ENCODE results near the gene PTPRE.

The PTPRE gene

DNA sequence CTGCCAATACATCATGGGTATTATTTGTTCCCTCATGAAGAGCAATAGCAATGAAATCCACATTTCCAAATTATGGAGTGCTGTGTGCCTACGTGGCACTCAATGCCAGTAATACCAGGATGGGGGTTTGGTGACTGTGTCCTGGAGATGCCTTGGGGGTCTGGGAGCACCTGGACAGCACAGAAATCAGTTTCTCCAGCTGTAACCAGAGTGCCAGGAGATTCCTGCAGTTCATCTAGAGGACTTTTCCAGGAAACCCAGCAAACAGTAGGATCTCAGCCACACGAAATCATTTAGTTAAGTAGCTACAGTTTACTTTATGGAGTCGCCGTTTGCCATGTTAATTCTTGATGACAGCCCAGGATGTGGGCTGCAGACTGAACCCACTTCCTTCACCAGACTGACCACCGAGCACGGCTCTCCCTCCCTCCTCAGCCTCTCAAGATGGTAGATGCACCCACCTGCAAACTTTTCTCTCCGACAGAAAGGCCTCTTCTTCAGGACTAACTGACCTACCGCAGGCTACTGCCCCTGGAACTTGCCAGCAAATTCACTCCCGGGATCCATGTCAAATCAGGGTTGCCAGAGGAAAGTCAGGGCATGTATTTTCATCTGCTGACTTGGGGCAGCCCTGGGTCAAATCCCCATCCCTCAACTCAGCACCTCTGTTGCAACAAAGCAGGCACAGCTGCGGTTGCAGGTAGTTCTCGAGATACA lies 189.0 kb downstream of the PTPRE start:
- DNase-seq (ENCODE audit: low spot score): no peak

DNA sequence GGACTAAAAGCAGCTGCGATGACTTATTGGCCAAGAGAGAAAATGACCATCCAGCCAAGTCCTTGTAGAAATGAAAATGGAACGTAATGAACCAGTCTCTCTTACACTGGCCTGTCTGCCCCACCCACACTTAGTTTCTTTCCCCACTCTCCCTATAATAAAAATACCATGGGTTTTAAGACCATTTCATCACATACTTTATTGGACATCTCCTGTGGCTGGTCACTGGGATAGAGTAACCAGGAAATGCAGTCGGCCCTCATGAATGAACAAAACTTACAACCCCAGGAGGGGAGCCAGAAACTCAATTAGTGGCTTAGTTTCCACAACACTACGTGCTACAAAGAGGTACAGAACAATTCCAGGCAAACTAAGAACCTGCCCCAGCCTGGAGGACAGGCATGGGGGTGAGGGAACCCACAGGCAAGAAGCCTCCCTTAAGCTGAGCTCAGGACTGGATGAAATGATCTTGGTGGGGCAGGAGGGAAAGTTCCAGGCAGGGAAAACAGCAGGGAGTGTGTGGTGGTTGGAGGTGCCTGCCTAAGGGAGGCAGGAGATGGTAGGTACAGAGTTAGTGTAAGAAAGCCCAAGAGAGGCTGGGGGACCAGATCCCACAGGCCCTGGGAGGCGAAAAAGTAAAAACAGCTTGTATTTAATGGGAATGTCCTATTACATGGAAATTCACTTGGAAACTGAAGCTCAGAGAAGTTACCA lies 189.7 kb downstream of the PTPRE start:
- no peak for DNase-seq (ENCODE audit: low spot score)

DNA sequence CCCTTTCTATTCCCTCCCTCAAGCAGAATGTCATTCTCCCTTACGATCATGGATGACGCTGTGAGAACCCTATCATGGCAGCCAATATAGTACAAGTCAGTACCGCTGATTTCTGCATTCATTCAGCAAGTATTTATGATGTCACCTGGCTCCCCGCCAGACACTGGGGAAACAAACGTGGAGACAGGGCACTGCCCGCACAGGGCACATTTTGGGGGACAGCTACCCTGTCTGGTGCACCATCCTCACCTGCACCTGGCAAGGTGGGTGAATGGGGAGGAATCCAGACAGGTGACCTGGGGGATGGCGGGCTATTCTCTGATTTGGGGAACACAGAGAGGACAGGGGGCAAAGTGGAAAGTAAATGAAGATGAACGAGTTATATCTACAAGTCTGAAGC lies 190.9 kb downstream of the PTPRE start:
- DNase-seq (ENCODE audit: low spot score): no peak

DNA sequence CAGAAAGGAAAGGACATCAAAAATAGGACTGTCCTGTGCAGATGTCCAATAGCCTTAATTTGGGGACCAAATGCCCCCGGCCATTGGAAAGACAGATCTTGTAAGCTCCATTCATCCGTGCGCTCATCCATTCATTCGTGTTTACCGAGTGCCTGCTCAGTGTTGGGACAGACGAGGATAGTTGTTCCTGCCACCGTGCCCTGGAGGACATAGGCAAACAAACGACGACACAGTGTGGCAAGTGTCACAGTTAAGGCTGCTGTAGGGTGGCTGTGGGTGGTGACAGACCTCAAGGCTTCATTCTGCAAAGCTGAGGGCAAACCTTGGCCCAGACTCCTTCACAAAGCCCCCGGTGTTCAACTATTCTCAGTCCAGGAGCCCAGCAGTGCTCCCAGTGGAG lies 191.7 kb downstream of the PTPRE start:
- DNase-seq (ENCODE audit: low spot score): no peak

DNA sequence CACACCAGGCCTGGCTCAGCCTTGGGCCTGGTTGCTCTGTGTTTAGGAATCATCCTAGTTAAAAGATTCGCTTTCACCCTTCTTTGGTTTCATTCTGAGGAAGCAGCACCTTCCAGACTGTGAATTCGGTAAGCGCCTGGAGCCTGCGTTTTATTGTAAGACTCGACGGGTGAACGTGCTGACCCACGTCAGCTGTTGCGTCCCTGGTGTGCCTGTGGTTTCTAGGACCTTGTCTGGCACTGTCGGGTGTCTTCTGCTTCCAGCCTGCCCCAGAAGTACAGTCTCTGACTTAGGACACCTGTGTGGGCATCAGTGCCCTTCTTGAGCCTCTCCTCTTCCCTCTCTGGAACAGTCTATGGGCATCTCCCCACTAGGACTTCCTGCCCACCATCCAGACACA lies 193.0 kb downstream of the PTPRE start:
- DNase-seq (ENCODE audit: low spot score): no peak

DNA sequence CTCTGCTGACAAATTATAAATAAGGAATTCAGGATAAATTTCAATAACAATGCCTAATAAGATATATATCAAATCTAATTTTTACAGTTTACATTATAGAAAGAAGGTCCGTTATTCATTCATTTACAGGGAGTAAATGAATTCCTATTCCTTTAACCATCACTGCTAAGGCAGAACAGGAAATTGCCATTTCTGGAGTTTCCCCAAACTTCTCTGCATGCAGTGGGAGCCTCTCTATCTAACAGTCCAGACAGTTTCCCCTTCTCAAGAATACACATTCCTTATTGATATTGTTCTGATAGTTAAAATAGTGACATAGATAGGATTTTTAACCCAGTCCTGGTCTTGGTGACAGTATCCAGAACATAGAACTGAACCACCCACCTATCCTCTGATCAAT lies 195.0 kb downstream of the PTPRE start:
- DNase-seq (ENCODE audit: low spot score): no peak

DNA sequence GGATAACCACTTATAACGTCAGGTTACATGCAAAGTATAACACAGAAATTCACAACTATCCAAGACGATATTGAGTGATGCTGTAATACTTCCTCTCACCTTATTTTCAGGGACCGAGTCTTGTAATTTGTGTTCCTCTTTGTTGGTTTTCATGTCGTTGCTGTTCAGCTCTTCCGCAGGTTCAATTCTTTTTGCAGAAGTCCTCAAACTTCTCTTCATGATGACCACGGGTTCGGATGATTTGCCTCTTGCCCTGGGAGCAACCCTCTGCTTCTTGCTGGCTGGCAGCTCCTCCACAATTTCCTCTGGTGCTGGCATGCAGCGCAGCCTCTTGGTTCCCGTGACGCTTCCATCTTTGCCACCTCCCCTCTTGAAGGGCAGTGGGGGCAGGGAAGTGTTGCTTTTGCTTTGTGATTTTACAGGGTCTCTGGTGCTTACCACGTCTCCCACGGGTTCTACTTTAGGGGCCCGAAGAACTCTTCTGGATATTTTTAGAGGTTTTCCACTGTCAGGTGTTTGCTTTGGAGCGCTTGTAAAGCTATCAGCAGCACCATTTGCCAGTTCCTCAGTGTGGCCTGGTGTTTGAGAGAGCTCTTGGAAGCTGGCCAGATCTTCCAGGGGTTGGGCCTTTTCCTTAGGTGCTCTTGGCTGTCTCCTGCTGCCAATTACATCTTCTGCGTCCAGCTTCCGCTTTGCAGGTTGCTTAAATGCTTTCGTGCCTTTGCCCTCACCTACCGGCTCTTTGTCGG lies 195.8 kb downstream of the PTPRE start:
- no peak for DNase-seq (ENCODE audit: low spot score)

DNA sequence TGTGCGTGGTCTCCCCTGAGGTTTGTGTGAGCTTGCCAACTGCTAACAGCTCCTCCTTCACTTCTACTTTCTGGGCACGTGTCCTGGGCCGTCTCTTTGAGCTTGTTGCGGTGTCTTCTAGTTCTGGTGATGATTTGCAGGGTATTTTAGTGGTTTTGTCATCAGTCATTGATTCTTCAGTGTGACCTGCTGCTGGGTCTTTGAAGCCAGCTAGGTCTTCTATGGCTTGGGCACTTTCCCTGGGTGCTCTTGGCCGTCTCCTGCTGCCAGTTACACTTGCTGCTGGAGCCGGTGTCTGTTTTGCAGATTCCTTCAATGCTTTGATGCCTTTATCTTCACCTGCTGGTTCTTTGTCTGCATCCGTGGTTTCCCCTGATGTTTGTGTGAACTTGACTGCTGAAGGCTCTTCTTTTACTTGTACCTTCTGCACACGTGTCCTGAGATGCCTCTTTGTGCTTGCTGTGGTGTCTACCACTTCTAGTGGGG lies 196.4 kb downstream of the PTPRE start:
- no peak for DNase-seq (ENCODE audit: low spot score)

DNA sequence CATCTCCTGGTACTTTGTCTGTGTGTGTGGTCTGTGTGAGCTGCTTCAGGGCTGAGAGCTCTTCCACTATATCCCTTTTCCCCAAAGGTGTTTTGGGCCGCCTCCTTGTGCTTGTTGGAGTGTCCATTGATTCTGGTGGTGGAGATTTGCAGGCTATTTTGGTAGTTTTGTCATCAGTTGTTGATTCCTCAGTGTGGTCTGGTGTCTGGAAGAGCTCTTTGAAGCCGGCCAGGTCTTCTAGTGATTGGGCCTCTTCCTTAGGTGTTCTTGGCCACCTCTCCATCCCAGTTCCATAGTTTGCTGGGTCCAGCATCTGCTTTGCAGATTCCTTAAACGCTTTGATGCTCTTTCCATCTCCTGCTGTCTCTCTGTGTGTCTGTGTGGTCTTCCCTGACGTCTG lies 198.5 kb downstream of the PTPRE start:
- DNase-seq (ENCODE audit: low spot score): no peak

DNA sequence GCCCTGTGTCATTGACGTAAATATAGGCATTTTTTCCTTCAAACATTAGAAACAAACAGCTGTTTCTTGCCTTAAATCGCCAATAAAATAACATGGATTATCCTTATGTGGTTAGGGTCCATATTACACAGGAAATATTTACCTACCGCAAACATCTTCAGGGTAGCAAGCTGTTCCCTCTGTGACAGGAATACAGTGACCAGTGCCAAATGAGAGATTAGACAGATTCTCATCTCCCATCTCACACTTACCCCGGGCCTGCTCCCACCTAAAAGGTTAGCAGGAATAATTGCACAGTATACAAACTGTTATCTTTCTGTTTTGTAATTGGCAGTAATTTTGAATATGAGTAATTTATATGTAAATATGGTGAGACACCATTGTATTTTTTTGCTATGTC lies 202.8 kb downstream of the PTPRE start:
- no peak for DNase-seq (ENCODE audit: low spot score)

DNA sequence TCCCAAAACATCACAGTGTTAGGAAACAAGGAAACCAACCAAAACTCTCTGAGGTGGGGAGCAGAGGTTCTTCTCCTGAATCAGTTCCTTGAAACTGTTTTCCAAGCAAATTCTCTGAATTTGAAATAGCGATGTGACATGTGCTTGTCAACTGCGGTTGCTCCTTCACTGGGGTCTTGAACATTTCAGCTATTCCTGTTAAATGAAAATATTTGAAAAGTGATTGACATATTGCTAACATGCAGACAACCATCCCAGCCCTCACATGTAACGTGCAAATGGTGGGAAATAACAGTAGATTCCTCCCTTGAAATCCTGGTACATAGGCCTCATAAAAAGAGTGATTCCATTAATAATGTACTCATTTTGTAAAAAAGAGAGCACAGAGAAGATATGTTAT lies 203.4 kb downstream of the PTPRE start:
- DNase-seq (ENCODE audit: low spot score): no peak

DNA sequence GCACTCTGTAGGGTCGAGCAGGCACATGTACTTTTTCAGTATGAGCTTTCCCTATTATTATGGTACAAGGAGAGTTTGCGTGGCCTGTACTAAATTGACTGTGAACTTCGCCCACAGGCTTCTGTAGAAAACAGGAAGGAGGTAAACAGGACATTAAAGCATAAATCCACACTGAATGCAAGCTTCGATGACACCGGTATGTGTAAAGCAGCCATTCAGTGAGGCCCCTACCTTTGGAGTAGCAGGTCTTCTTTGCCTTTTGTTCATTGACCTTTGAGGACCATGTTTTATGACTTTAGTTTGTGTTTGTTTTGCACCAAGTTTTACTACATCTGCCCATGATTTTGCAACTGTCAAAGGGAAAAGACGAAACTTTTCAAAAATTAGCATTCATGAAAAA lies 204.8 kb downstream of the PTPRE start:
- no peak for DNase-seq (ENCODE audit: low spot score)

DNA sequence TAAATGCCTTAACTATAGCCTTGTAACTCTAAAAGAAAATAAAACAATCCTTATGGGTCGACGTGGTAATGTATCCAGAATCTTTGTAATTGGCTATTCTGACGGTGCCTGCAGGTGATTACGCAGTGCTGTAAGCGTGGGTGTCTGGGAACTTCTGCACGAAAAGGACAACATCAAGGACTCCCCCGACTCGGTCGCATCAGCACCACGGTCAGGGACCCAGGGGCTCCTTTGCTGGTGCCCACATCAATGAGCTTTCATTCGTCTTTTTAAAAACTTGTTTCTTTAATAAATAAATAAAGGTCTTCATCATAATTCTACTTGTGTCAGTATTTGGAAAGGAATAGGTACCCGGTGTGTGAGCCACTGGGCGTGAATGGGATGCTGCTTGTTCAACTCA lies 206.1 kb downstream of the PTPRE start:
- no peak for DNase-seq (ENCODE audit: low spot score)

DNA sequence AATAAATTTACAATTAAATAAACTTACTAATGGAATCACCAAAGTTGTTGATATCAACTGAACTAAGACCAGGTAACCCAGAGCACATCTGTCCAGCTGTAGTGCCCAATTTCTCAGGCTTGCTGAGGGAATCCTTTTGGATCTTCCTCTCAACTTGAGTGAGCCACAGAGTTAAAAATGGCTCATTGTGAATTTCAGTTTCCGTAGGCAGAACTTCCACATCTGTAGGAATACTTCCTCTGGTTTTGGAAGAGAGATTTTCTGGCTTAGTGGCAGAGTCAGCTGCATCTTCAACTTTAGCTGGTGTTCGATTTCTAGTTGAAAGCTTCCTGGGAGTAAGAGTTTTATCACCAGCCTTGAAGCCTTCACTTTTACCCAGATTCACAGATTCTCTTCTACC lies 208.0 kb downstream of the PTPRE start:
- DNase-seq (ENCODE audit: low spot score): no peak

DNA sequence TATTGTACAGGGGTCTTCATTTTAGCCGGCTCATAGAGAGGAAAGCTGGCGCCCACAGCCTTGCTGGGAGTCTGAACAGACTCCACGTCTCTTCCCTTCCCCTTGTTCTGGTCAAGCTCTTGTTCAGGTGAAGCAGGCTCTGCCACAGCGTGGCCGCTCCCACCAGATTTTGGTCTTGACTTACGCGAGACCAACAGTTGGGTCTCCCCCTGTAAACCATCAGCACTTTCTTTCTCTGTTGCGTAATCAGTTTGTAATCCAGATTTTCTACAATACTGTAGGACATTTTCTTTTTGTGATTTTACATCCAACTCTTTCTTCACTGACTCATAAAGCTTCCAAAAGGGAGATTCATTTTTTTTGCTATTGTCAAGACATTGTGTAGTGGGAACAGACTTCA lies 208.5 kb downstream of the PTPRE start:
- DNase-seq (ENCODE audit: low spot score): no peak

DNA sequence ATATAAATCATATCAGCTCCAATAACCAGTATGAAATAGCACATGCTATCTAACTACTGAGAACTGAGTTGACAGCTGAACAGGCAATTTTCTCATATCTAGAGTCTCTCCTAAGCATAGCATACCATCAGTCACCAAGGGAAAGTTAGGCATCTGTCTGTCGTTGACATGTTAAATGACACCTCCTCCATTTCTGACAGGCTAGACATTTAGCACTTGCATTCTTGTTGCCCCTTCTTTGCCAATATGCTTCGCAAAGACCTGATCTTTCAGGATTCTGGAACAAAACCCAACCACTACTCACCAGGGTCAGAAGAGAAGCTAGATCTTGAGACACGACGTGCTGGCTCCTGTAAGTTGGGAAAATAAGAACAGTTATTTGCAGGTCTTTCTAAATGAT lies 209.3 kb downstream of the PTPRE start:
- DNase-seq (ENCODE audit: low spot score): no peak

DNA sequence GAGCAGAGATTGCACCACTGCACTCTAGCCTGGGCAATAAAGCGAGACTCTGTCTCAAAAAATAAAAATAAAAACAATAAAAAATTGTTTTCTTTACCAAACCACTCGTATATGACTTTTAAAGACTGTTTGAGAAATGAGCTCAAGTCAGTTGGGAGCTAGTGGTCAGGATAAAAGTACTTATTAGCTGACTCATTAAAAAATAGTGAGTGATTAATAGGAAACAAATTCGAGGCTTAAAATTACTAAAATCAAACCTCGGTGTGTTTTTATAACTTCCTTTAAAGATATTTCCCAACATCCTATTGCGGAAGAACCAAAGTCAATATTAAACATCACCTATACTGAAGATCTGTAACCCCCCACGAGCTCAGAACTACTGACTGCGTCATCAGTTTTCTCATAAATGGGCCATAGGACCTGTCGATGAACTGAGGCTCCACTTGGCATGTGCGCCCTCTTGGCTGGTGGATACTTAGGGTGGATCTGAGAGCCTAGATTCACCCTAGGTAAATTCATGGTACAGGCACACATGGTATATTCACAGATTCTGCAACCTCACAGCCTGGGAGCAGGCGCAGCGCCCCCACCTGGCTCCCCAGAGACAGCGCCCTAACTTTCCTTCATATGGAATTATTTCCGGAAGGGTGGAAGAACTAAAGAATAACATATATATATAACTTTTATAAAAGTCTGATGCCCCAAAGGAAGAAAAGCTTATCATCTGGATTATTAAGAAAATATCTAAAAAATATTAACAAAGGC lies 210.1 kb downstream of the PTPRE start:
- DNase-seq (ENCODE audit: low spot score): no peak

DNA sequence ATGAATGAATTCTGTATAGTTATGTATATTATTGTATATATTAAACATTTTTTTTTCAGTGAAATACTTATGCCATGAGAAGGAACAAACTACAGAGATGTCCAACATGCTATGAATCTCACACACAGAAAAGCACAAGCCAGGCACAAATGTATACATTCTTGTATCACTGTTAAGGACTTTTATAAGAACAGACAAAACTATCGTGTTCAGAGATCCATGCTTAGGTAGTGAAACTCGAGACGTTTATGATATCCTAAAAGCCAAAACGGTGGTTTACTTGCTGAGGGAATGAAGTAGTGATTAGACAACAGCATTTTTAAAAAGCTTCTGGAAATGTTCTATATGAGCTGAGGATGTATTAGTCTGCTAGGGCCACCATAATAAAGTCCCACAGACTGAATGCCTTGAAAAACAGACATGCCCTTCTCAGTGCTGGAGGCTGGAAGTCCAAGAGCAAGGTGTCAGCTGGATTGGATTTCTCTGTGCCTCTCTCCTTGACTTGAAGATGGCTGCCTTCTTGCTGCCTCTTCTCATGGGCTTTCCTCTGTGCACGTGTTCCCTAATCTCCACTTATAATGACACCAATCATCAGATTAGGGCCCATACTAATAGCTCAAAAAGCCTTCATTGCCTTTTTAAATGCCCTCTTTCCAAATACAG lies 215.0 kb downstream of the PTPRE start:
- DNase-seq (ENCODE audit: low spot score): no peak

DNA sequence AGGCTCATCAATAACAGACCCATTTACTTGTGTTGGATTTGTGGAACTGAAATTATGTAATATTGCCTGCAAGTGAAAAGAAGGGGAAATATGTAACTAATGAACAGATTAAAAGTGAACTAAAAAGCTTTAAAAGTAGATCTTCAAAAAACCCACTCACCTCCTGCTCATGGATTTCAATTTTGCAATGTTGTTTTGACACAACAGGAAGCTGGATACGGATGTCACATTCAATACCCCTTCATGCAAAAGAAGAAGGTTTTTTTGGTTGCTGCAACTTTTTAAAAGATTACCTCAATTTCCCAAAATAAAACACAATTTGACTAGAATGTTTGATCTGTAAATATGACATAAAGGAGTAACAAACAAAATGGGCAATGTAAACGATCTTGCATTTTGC lies 216.0 kb downstream of the PTPRE start:
- DNase-seq (ENCODE audit: low spot score): no peak

DNA sequence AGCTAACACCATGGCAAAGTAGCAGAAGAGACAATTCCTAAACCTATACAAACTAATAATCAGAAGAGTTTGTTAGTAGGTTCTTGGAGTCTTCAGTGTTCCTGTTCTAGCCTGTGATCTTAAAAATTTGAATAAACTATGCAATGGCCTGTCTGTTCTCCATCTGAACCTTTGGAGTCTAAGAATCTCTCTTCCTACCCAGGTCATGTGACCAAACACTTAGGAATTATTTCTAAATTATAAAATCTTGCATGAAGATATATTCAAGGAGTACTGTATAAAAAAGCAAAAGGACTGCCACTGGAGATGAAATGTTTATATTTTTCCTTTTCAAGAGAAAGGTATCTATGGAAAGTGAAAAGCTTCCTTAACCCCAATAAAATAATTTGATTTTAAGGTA lies 216.9 kb downstream of the PTPRE start:
- no peak for DNase-seq (ENCODE audit: low spot score)

DNA sequence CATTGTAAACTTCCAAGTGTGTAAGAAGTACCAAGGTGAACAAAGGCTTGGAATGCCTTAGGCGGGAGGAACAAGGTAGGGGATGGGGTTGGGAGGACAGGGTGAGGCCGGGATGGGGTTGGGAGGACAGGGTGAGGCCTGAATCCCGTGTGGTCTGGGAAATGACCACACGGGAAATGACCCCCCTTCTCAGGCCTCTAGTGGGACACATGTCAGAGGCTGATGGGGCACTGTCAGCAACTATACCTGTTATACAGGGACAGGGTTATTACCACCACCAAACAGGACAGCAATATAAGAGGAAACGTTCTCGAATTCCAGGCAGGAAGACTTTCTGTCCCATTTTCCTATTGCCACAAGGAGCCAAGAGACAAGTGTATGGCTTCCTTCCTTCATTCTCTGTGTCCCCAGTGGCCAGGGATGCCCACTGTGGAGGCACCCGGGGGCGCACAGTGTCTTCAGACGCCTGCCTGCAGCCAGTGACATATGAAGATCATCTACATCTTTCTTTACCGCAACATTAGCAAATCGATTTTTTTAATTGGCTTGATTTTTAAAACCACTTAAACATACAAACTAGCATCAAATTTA lies 218.0 kb downstream of the PTPRE start:
- no peak for DNase-seq (ENCODE audit: low spot score)
